Neural cell (in vitro differentiated cells): Measurements from ENCODE around the gene CPPED1. TPM values are rescaled to one million over a fixed set of nuclear protein-coding genes. Genes with fewer than 3 reads are reported as not detected.

Source experiments
- H2AFZ ChIP-seq: fragments of 200-600, 300-800 bp; sonication (generic), shearing (Covaris generic); 2 replicates; pipeline ENCODE4 v1.6.0; 2014; ENCODE audit warnings: low read depth, mild to moderate bottlenecking, antibody characterized with exemption, low read length, moderate library complexity
- H3F3A ChIP-seq: fragments of 200-600 bp; shearing (Covaris generic); 2 replicates; pipeline ENCODE4 v1.6.1; 2016; ENCODE audit warnings: mild to moderate bottlenecking, moderate library complexity, mixed read lengths, antibody characterized with exemption, low read length; ENCODE audit not compliant: insufficient read depth, poor library complexity, severe bottlenecking
- H3K27ac ChIP-seq: fragments of 200-600, 300-800 bp; sonication (generic), shearing (Covaris generic); 2 replicates; pipeline ENCODE4 v1.5.1; 2014; ENCODE audit warnings: mild to moderate bottlenecking, low read length, moderate library complexity
- H3K27me3 ChIP-seq: fragments of 300-800, 200-600 bp; sonication (generic), shearing (Covaris generic); 2 replicates; pipeline ENCODE4 v1.6.0; 2014; ENCODE audit warnings: mild to moderate bottlenecking, low read depth, low read length, moderate library complexity; ENCODE audit not compliant: insufficient read depth
- H3K36me3 ChIP-seq: fragments of 300-800, 200-600 bp; sonication (generic), shearing (Covaris generic); 2 replicates; pipeline ENCODE4 v1.5.1; 2014; ENCODE audit warnings: mild to moderate bottlenecking, antibody characterized with exemption, low read length, moderate library complexity; ENCODE audit not compliant: insufficient read depth
- H3K4me2 ChIP-seq: fragments of 300-800, 200-600 bp; sonication (generic), shearing (Covaris generic); 2 replicates; pipeline ENCODE4 v1.6.0; 2014; ENCODE audit warnings: mild to moderate bottlenecking, low read length
- H3K4me3 ChIP-seq: fragments of 300-800, 200-600 bp; sonication (generic), shearing (Covaris generic); 2 replicates; pipeline ENCODE4 v1.5.1; 2014; ENCODE audit warnings: mild to moderate bottlenecking, low read length, moderate library complexity
- H3K79me2 ChIP-seq: fragments of 200-600 bp; shearing (Covaris generic); replicated peaks from 2 replicates; pipeline ENCODE4 v1.6.0; 2014; ENCODE audit warnings: mild to moderate bottlenecking, low read length, moderate library complexity; ENCODE audit not compliant: insufficient read depth
- H3K9ac ChIP-seq: fragments of 300-800, 200-600 bp; sonication (generic), shearing (Covaris generic); 2 replicates; pipeline ENCODE4 v1.6.1; 2016; ENCODE audit warnings: mild to moderate bottlenecking, low read length, mixed read lengths
- H3K9me2 ChIP-seq: fragments of 200-600 bp; shearing (Covaris generic); 2 replicates; pipeline ENCODE4 v1.6.1; 2016; ENCODE audit warnings: mild to moderate bottlenecking, low read length, mixed read lengths; ENCODE audit not compliant: insufficient read depth
- H3K9me3 ChIP-seq: fragments of 200-600, 300-800 bp; sonication (generic), shearing (Covaris generic); 2 replicates; pipeline ENCODE4 v1.6.1; 2016; ENCODE audit warnings: mild to moderate bottlenecking, mixed run types, low read length, moderate library complexity, mixed read lengths
- H4K20me1 ChIP-seq: fragments of 200-600 bp; shearing (Covaris generic); 2 replicates; pipeline ENCODE4 v1.6.1; 2016; ENCODE audit warnings: mild to moderate bottlenecking, mixed run types; ENCODE audit not compliant: insufficient read depth
- CTCF ChIP-seq: fragments of 450-650 bp; IDR thresholded peaks from 2 replicates; pipeline ENCODE4 v1.5.1; 2014; ENCODE audit warnings: antibody characterized with exemption, mild to moderate bottlenecking, moderate library complexity; ENCODE audit not compliant: poor library complexity, severe bottlenecking
- EP300 ChIP-seq: fragments of 450-650 bp; conservative IDR thresholded peaks from 2 replicates; pipeline ENCODE4 v1.6.1; 2014; ENCODE audit warnings: antibody characterized with exemption, mild to moderate bottlenecking, moderate library complexity; ENCODE audit not compliant: poor library complexity, severe bottlenecking
- MXI1 ChIP-seq: fragments of 450-650 bp; conservative IDR thresholded peaks from 2 replicates; pipeline ENCODE4 v1.6.1; 2014; ENCODE audit warnings: antibody characterized with exemption, mild to moderate bottlenecking; ENCODE audit not compliant: poor library complexity, severe bottlenecking
- RAD21 ChIP-seq: fragments of 450-650 bp; conservative IDR thresholded peaks from 2 replicates; pipeline ENCODE4 v1.6.1; 2014; ENCODE audit warnings: antibody characterized with exemption, mild to moderate bottlenecking, moderate library complexity
- REST ChIP-seq: IDR thresholded peaks from 2 replicates; pipeline ENCODE4 v1.6.1; 2012; ENCODE audit warnings: borderline replicate concordance
- SMC3 ChIP-seq: fragments of 450-650 bp; conservative IDR thresholded peaks from 2 replicates; pipeline ENCODE4 v1.6.1; 2014; ENCODE audit warnings: antibody characterized with exemption, mild to moderate bottlenecking, moderate library complexity; ENCODE audit not compliant: poor library complexity
- TAF1 ChIP-seq: IDR thresholded peaks from 2 replicates; pipeline ENCODE4 v1.6.1; 2012; ENCODE audit warnings: low read depth
- polyA plus RNA-seq: library from polyadenylated mRNA; depleted of rRNA; stranded (reverse); fragments of >200 nt; gene quantifications from 2 replicates; pipeline ENCODE4 v1.2.3, GENCODE V29; 2014

Gene CPPED1
- polyA plus RNA-seq, 1 donor from 2014 or later: 2.5 TPM

GRCh38 chr16:12791340-12791739 is 12.3 kb downstream of the CPPED1 start:
- Histone ChIP-seq H3K4me3 (no peak overlapping the region), H3K9me3 (no peaks in the 10 kb centered on the region), H2AFZ (no peak overlapping the region), H3K4me2 (no peak overlapping the region), H3K36me3 (no peaks in the 10 kb centered on the region), H3K27me3 (no peaks in the 10 kb centered on the region), H3K27ac (no peak overlapping the region), H3K9me2 (no peaks in the 10 kb centered on the region), H3K79me2 (no peaks in the 10 kb centered on the region), H3F3A (no peaks in the 10 kb centered on the region), H3K9ac (no peak overlapping the region), H4K20me1 (no peaks in the 10 kb centered on the region)
- no peak for TF ChIP-seq REST
- no peak for TF ChIP-seq MXI1
- TF ChIP-seq SMC3: no peak
- no peak for TF ChIP-seq CTCF
- TF ChIP-seq TAF1: no peak
- no peak for TF ChIP-seq EP300

- Histone ChIP-seq H3K36me3 (no peaks in the 10 kb centered on the region), H2AFZ (no peak overlapping the region), H3K9me2 (no peaks in the 10 kb centered on the region), H3K4me2 (no peak overlapping the region), H3K79me2 (no peaks in the 10 kb centered on the region), H4K20me1 (no peaks in the 10 kb centered on the region), H3K9ac (no peak overlapping the region), H3K27ac (no peak overlapping the region), H3F3A (no peaks in the 10 kb centered on the region), H3K9me3 (no peaks in the 10 kb centered on the region), H3K27me3 (no peaks in the 10 kb centered on the region), H3K4me3 (no peak overlapping the region)
- TF ChIP-seq REST (no peak), SMC3 (no peak), RAD21 (no peak), MXI1 (no peak)
These were observed 14.9 kb downstream of the CPPED1 start for GRCh38 chr16:12788758-12789157.
